GM23338 (cell line): ENCODE results near the gene S100Z. TPM values are rescaled to one million over a fixed set of nuclear protein-coding genes. Genes with fewer than 3 reads are reported as not detected.

ENCODE experiments used
- ATAC-seq: fragments of 200-7000 bp; cut with Tn5 transposase; 3 replicates; pipeline ENCODE4 v1.9.1; 2020
- DNase-seq: peaks from one replicate; pipeline ENCODE4 v3.0.0-alpha.2; 2015; ENCODE audit warnings: low spot score
- H2AFZ ChIP-seq: fragments of 200-600 bp; sonication (generic); 2 replicates; pipeline ENCODE4 v1.8.0; 2016; ENCODE audit warnings: antibody characterized with exemption, mild to moderate bottlenecking, moderate library complexity
- H3F3A ChIP-seq: fragments of 200-600 bp; sonication (generic); replicated peaks from 2 replicates; pipeline ENCODE4 v1.8.0; 2017; ENCODE audit warnings: antibody characterized with exemption, mixed run types, low read depth
- H3K27ac ChIP-seq: fragments of 200-600 bp; sonication (generic); 2 replicates; pipeline ENCODE4 v1.6.1; 2016; ENCODE audit warnings: low read depth
- H3K27me3 ChIP-seq: fragments of 200-600 bp; sonication (generic); 2 replicates; pipeline ENCODE4 v1.8.0; 2016; ENCODE audit warnings: mild to moderate bottlenecking, mixed run types, moderate library complexity; ENCODE audit not compliant: insufficient read depth
- H3K36me3 ChIP-seq: fragments of 200-600 bp; sonication (generic); 2 replicates; pipeline ENCODE4 v1.8.0; 2016; ENCODE audit warnings: mild to moderate bottlenecking; ENCODE audit not compliant: insufficient read depth
- H3K4me1 ChIP-seq: fragments of 200-600 bp; sonication (generic); 2 replicates; pipeline ENCODE4 v1.8.0; 2016; ENCODE audit warnings: mild to moderate bottlenecking, moderate library complexity; ENCODE audit not compliant: insufficient read depth
- H3K4me2 ChIP-seq: fragments of 200-600 bp; sonication (generic); 2 replicates; pipeline ENCODE4 v1.7.1; 2017; ENCODE audit warnings: mixed run types
- H3K4me3 ChIP-seq: fragments of 200-600 bp; sonication (generic); 2 replicates; pipeline ENCODE4 v1.6.1; 2016; ENCODE audit warnings: mixed run types
- H3K79me2 ChIP-seq: fragments of 200-600 bp; sonication (generic); replicated peaks from 2 replicates; pipeline ENCODE4 v1.8.0; 2017; ENCODE audit warnings: mild to moderate bottlenecking; ENCODE audit not compliant: insufficient read depth
- H3K9me2 ChIP-seq: fragments of 200-600 bp; sonication (generic); 2 replicates; pipeline ENCODE4 v1.8.0; 2017; ENCODE audit not compliant: insufficient read depth
- H4K20me1 ChIP-seq: fragments of 200-600 bp; sonication (generic); replicated peaks from 2 replicates; pipeline ENCODE4 v1.8.0; 2017; ENCODE audit warnings: mild to moderate bottlenecking; ENCODE audit not compliant: insufficient read depth
- H3K27ac Mint-ChIP-seq: 2 replicates; pipeline ENCODE4 v1.8.0; 2020; ENCODE audit warnings: inconsistent platforms, mild to moderate bottlenecking, moderate library complexity, mixed read lengths
- H3K27me3 Mint-ChIP-seq: 3 replicates; pipeline ENCODE4 v1.8.0; 2022; ENCODE audit warnings: low read depth, mild to moderate bottlenecking, moderate library complexity, mixed read lengths, inconsistent platforms; ENCODE audit not compliant: insufficient read depth, poor library complexity
- H3K36me3 Mint-ChIP-seq: 3 replicates; pipeline ENCODE4 v1.8.0; 2021; ENCODE audit warnings: low read depth, mild to moderate bottlenecking, inconsistent platforms, moderate library complexity, mixed read lengths
- H3K4me1 Mint-ChIP-seq: 3 replicates; pipeline ENCODE4 v1.8.0; 2020; ENCODE audit warnings: mild to moderate bottlenecking, inconsistent platforms, mixed read lengths
- H3K4me3 Mint-ChIP-seq: 3 replicates; pipeline ENCODE4 v1.8.0; 2021; ENCODE audit warnings: moderate library complexity, mild to moderate bottlenecking, inconsistent platforms, mixed read lengths
- H3K9me3 Mint-ChIP-seq: 3 replicates; pipeline ENCODE4 v1.8.0; 2020; ENCODE audit warnings: moderate library complexity, mild to moderate bottlenecking, inconsistent platforms, mixed read lengths
- CREB1 ChIP-seq: fragments of 250-450 bp; sonication (Bioruptor Pico); IDR thresholded peaks from 2 replicates; pipeline ENCODE4 v1.5.0; 2020; ENCODE audit warnings: low read depth, mild to moderate bottlenecking, moderate library complexity
- EZH2 ChIP-seq: fragments of 200-600 bp; sonication (generic); IDR thresholded peaks from one replicate; pipeline ENCODE4 v1.8.0; 2017; ENCODE audit warnings: antibody characterized with exemption, mild to moderate bottlenecking, low read depth; ENCODE audit not compliant: unreplicated experiment
- EZH2phosphoT487 ChIP-seq: fragments of 200-600 bp; sonication (generic); IDR thresholded peaks from one replicate; pipeline ENCODE4 v1.8.1; 2018; ENCODE audit warnings: antibody characterized with exemption; ENCODE audit not compliant: unreplicated experiment
- JUNB ChIP-seq: IDR thresholded peaks from one replicate; pipeline ENCODE4 v1.6.1; 2016; ENCODE audit warnings: antibody characterized with exemption; ENCODE audit not compliant: unreplicated experiment
- NANOG ChIP-seq: IDR thresholded peaks from 2 replicates; pipeline ENCODE4 v1.6.1; 2016; ENCODE audit warnings: antibody characterized with exemption, borderline replicate concordance
- POLR2AphosphoS5 ChIP-seq: IDR thresholded peaks from 2 replicates; pipeline ENCODE4 v1.6.1; 2016; ENCODE audit warnings: antibody characterized with exemption, low read depth
- STAT1 ChIP-seq: IDR thresholded peaks from one replicate; pipeline ENCODE4 v1.6.1; 2016; ENCODE audit warnings: antibody characterized with exemption; ENCODE audit not compliant: unreplicated experiment
- ZNF114 ChIP-seq: fragments of 250-450 bp; sonication (Bioruptor Pico); IDR thresholded peaks from 2 replicates; pipeline ENCODE4 v1.5.0; 2020; ENCODE audit warnings: mild to moderate bottlenecking, moderate library complexity
- ZNF331 ChIP-seq: fragments of 250-450 bp; sonication (Bioruptor Pico); IDR thresholded peaks from 2 replicates; pipeline ENCODE4 v1.5.0; 2020; ENCODE audit warnings: low read depth, mild to moderate bottlenecking, moderate library complexity
- polyA plus RNA-seq: library from polyadenylated mRNA; unstranded; fragments of >200 nt; fragmentation: Nextera tagmentation; extraction: Ambion mirVana; gene quantifications from 2 replicates; pipeline ENCODE4 v1.2.1, GENCODE V29; 2016
- total RNA-seq: library from RNA; depleted of rRNA; stranded (reverse); fragments of >200 nt; shearing (Covaris generic); gene quantifications from 2 replicates; pipeline ENCODE4 v1.2.3, GENCODE V29; 2014
- TF ChIP-seq, protein P1 (sequence below): IDR thresholded peaks from one replicate; pipeline ENCODE4 v1.6.1; 2018; ENCODE audit warnings: antibody characterized with exemption; ENCODE audit not compliant: unreplicated experiment
- TF ChIP-seq, protein P2 (sequence below): fragments of 250-450 bp; sonication (Bioruptor Pico); IDR thresholded peaks from 2 replicates; pipeline ENCODE4 v1.5.0; 2020; ENCODE audit warnings: mild to moderate bottlenecking, moderate library complexity
- TF ChIP-seq, protein P3 (sequence below): IDR thresholded peaks from 2 replicates; pipeline ENCODE4 v1.6.1; 2016; ENCODE audit warnings: antibody characterized with exemption
- TF ChIP-seq, protein P4 (sequence below), 2 experiments: fragments of 200-600 bp in 1 of 2; sonication (generic) in 1 of 2; conservative IDR thresholded peaks; 2 replicates each; pipeline versions ENCODE4 v1.5.1 to v1.6.1; 2016 to 2017; ENCODE audit warnings: antibody characterized with exemption in 2 of 2, low read depth in 2 of 2, mild to moderate bottlenecking in 2 of 2, moderate library complexity in 1 of 2

The S100Z gene
- total and polyA plus RNA-seq, 2 experiments from 2014 or later, result not detected

DNA sequence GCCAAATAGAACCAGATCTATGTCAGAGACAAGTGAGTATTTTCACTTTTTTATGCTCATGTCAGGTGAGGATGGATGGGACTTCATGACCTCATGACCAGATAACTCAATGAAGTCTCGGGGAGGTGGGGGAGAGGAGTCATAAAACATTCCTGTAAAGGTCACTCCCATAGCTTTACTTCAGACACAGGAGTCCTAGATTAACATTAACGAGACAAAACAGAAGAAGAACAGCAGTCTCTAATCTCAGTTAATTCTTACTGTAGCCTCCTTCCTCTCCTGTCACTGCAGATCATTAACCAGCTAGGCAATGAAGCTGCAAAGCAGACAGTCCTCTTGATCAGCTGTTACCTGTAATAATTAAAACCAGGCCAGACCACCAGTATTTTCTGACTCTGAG lies 114.2 kb downstream of the S100Z start:
- no peak for DNase-seq
- H3K4me1 ChIP-seq, result 0 out of 2 replicates have a peak, but pooled peaks cover under 1% of the 10 kb centered on the region
- H3F3A ChIP-seq, result no peaks in the 10 kb centered on the region
- no peak overlapping the region for H3K4me3 Mint-ChIP-seq
- ATAC-seq, result no peak
- H3K4me2 ChIP-seq, result no peak overlapping the region
- no peak overlapping the region; the same call in 1 of the 2 replicates for H2AFZ ChIP-seq
- H3K36me3 ChIP-seq, result no peaks in the 10 kb centered on the region
- no peak overlapping the region for H3K27ac ChIP-seq
- H4K20me1 ChIP-seq, result no peaks in the 10 kb centered on the region
- no peaks in the 10 kb centered on the region for H3K79me2 ChIP-seq
- no peaks in the 10 kb centered on the region for H3K27me3 ChIP-seq
- no peaks in the 10 kb centered on the region for H3K9me3 Mint-ChIP-seq
- H3K27ac Mint-ChIP-seq, result no peak overlapping the region
- TF ChIP-seq, protein P1, sequence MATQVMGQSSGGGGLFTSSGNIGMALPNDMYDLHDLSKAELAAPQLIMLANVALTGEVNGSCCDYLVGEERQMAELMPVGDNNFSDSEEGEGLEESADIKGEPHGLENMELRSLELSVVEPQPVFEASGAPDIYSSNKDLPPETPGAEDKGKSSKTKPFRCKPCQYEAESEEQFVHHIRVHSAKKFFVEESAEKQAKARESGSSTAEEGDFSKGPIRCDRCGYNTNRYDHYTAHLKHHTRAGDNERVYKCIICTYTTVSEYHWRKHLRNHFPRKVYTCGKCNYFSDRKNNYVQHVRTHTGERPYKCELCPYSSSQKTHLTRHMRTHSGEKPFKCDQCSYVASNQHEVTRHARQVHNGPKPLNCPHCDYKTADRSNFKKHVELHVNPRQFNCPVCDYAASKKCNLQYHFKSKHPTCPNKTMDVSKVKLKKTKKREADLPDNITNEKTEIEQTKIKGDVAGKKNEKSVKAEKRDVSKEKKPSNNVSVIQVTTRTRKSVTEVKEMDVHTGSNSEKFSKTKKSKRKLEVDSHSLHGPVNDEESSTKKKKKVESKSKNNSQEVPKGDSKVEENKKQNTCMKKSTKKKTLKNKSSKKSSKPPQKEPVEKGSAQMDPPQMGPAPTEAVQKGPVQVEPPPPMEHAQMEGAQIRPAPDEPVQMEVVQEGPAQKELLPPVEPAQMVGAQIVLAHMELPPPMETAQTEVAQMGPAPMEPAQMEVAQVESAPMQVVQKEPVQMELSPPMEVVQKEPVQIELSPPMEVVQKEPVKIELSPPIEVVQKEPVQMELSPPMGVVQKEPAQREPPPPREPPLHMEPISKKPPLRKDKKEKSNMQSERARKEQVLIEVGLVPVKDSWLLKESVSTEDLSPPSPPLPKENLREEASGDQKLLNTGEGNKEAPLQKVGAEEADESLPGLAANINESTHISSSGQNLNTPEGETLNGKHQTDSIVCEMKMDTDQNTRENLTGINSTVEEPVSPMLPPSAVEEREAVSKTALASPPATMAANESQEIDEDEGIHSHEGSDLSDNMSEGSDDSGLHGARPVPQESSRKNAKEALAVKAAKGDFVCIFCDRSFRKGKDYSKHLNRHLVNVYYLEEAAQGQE, result no peak
- TF ChIP-seq JUNB (no peak), EZH2 (no peak), ZNF331 (no peak), STAT1 (no peak), ZNF114 (no peak), NANOG (no peak), POLR2AphosphoS5 (no peak), CREB1 (CRISPR knock-in tag) (no peak), EZH2phosphoT487 (no peak)
- TF ChIP-seq, protein P2, sequence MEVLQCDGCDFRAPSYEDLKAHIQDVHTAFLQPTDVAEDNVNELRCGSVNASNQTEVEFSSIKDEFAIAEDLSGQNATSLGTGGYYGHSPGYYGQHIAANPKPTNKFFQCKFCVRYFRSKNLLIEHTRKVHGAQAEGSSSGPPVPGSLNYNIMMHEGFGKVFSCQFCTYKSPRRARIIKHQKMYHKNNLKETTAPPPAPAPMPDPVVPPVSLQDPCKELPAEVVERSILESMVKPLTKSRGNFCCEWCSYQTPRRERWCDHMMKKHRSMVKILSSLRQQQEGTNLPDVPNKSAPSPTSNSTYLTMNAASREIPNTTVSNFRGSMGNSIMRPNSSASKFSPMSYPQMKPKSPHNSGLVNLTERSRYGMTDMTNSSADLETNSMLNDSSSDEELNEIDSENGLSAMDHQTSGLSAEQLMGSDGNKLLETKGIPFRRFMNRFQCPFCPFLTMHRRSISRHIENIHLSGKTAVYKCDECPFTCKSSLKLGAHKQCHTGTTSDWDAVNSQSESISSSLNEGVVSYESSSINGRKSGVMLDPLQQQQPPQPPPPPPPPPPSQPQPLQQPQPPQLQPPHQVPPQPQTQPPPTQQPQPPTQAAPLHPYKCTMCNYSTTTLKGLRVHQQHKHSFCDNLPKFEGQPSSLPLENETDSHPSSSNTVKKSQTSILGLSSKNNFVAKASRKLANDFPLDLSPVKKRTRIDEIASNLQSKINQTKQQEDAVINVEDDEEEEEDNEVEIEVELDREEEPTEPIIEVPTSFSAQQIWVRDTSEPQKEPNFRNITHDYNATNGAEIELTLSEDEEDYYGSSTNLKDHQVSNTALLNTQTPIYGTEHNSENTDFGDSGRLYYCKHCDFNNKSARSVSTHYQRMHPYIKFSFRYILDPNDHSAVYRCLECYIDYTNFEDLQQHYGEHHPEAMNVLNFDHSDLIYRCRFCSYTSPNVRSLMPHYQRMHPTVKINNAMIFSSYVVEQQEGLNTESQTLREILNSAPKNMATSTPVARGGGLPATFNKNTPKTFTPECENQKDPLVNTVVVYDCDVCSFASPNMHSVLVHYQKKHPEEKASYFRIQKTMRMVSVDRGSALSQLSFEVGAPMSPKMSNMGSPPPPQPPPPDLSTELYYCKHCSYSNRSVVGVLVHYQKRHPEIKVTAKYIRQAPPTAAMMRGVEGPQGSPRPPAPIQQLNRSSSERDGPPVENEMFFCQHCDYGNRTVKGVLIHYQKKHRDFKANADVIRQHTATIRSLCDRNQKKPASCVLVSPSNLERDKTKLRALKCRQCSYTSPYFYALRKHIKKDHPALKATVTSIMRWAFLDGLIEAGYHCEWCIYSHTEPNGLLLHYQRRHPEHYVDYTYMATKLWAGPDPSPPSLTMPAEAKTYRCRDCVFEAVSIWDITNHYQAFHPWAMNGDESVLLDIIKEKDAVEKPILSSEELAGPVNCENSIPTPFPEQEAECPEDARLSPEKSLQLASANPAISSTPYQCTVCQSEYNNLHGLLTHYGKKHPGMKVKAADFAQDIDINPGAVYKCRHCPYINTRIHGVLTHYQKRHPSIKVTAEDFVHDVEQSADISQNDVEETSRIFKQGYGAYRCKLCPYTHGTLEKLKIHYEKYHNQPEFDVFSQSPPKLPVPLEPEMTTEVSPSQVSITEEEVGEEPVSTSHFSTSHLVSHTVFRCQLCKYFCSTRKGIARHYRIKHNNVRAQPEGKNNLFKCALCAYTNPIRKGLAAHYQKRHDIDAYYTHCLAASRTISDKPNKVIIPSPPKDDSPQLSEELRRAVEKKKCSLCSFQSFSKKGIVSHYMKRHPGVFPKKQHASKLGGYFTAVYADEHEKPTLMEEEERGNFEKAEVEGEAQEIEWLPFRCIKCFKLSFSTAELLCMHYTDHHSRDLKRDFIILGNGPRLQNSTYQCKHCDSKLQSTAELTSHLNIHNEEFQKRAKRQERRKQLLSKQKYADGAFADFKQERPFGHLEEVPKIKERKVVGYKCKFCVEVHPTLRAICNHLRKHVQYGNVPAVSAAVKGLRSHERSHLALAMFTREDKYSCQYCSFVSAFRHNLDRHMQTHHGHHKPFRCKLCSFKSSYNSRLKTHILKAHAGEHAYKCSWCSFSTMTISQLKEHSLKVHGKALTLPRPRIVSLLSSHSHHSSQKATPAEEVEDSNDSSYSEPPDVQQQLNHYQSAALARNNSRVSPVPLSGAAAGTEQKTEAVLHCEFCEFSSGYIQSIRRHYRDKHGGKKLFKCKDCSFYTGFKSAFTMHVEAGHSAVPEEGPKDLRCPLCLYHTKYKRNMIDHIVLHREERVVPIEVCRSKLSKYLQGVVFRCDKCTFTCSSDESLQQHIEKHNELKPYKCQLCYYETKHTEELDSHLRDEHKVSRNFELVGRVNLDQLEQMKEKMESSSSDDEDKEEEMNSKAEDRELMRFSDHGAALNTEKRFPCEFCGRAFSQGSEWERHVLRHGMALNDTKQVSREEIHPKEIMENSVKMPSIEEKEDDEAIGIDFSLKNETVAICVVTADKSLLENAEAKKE (CRISPR knock-in tag), result no peak
- TF ChIP-seq, protein P3, sequence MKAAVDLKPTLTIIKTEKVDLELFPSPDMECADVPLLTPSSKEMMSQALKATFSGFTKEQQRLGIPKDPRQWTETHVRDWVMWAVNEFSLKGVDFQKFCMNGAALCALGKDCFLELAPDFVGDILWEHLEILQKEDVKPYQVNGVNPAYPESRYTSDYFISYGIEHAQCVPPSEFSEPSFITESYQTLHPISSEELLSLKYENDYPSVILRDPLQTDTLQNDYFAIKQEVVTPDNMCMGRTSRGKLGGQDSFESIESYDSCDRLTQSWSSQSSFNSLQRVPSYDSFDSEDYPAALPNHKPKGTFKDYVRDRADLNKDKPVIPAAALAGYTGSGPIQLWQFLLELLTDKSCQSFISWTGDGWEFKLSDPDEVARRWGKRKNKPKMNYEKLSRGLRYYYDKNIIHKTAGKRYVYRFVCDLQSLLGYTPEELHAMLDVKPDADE, result no peak
- TF ChIP-seq, protein P4, sequence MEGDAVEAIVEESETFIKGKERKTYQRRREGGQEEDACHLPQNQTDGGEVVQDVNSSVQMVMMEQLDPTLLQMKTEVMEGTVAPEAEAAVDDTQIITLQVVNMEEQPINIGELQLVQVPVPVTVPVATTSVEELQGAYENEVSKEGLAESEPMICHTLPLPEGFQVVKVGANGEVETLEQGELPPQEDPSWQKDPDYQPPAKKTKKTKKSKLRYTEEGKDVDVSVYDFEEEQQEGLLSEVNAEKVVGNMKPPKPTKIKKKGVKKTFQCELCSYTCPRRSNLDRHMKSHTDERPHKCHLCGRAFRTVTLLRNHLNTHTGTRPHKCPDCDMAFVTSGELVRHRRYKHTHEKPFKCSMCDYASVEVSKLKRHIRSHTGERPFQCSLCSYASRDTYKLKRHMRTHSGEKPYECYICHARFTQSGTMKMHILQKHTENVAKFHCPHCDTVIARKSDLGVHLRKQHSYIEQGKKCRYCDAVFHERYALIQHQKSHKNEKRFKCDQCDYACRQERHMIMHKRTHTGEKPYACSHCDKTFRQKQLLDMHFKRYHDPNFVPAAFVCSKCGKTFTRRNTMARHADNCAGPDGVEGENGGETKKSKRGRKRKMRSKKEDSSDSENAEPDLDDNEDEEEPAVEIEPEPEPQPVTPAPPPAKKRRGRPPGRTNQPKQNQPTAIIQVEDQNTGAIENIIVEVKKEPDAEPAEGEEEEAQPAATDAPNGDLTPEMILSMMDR (conservative IDR thresholded peaks at IDR 0.05; ENCODE audit: low read depth in 2 of 2), result no peak
- no peaks in the 10 kb centered on the region for H3K27me3 Mint-ChIP-seq
- no peak overlapping the region for H3K4me3 ChIP-seq
- peaks cover 4% of the 10 kb centered on the region; the same call in 2 of the 3 replicates for H3K4me1 Mint-ChIP-seq
- no peaks in the 10 kb centered on the region for H3K36me3 Mint-ChIP-seq
- no peaks in the 10 kb centered on the region for H3K9me2 ChIP-seq
